Loucy (cell line): ENCODE measurements around the gene PDK2.

Experiments used
- H2AFZ ChIP-seq: fragments of 200-600 bp; sonication (generic); 2 replicates; pipeline ENCODE4 v1.6.0; 2016; ENCODE audit warnings: antibody characterized with exemption, mild to moderate bottlenecking, low read length, moderate library complexity
- H3F3A ChIP-seq: fragments of 200-600 bp; 2 replicates; pipeline ENCODE4 v1.6.0; 2016; ENCODE audit warnings: antibody characterized with exemption, low read depth, mild to moderate bottlenecking
- H3K27me3 ChIP-seq: fragments of 200-600 bp; sonication (generic); 2 replicates; pipeline ENCODE4 v1.6.1; 2014; ENCODE audit warnings: low read length, mild to moderate bottlenecking; ENCODE audit not compliant: insufficient read depth, poor library complexity, severe bottlenecking
- H3K36me3 ChIP-seq: fragments of 200-600 bp; sonication (generic); 2 replicates; pipeline ENCODE4 v1.6.1; 2016; ENCODE audit warnings: low read length; ENCODE audit not compliant: insufficient read depth
- H3K4me1 ChIP-seq: fragments of 200-600 bp; sonication (generic); 2 replicates; pipeline ENCODE4 v1.5.1; 2014; ENCODE audit warnings: low read length, mild to moderate bottlenecking; ENCODE audit not compliant: insufficient read depth, poor library complexity, severe bottlenecking
- H3K4me2 ChIP-seq: fragments of 200-600 bp; sonication (generic); 2 replicates; pipeline ENCODE4 v1.6.0; 2014; ENCODE audit warnings: antibody characterized with exemption, low read length, low read depth, mild to moderate bottlenecking; ENCODE audit not compliant: poor library complexity, severe bottlenecking
- H3K4me3 ChIP-seq: fragments of 200-600 bp; sonication (generic); 2 replicates; pipeline ENCODE4 v1.5.1; 2014; ENCODE audit warnings: low read length, mild to moderate bottlenecking, mixed read lengths; ENCODE audit not compliant: poor library complexity, severe bottlenecking
- H3K79me2 ChIP-seq: fragments of 200-600 bp; sonication (generic); 2 replicates; pipeline ENCODE4 v1.6.1; 2014; ENCODE audit warnings: low read length; ENCODE audit not compliant: insufficient read depth
- H3K9ac ChIP-seq: fragments of 200-600 bp; sonication (generic); 2 replicates; pipeline ENCODE4 v1.6.0; 2014; ENCODE audit warnings: mild to moderate bottlenecking, low read depth, low read length, moderate library complexity; ENCODE audit not compliant: poor library complexity, severe bottlenecking
- H3K9me2 ChIP-seq: fragments of 200-600 bp; sonication (generic); replicated peaks from 2 replicates; pipeline ENCODE4 v1.6.1; 2016; ENCODE audit warnings: low read depth, low read length, mixed read lengths
- H3K9me3 ChIP-seq: fragments of 200-600 bp; sonication (generic); 2 replicates; pipeline ENCODE4 v1.6.1; 2014; ENCODE audit warnings: mild to moderate bottlenecking, antibody characterized with exemption, low read length, low read depth; ENCODE audit not compliant: insufficient read depth
- H4K20me1 ChIP-seq: fragments of 200-600 bp; sonication (generic); 2 replicates; pipeline ENCODE4 v1.6.0; 2014; ENCODE audit warnings: antibody characterized with exemption, low read length, mild to moderate bottlenecking; ENCODE audit not compliant: insufficient read depth, poor library complexity, severe bottlenecking
- EZH2phosphoT487 ChIP-seq: fragments of 200-600 bp; IDR thresholded peaks from 2 replicates; pipeline ENCODE4 v1.6.1; 2018; ENCODE audit warnings: antibody characterized with exemption, mild to moderate bottlenecking, moderate library complexity, borderline replicate concordance
- TF ChIP-seq, protein P1 (sequence below): fragments of 200-600 bp; sonication (generic); conservative IDR thresholded peaks from 2 replicates; pipeline ENCODE4 v1.5.1; 2014; ENCODE audit warnings: mild to moderate bottlenecking, antibody characterized with exemption, low read length

Gene PDK2

DNA sequence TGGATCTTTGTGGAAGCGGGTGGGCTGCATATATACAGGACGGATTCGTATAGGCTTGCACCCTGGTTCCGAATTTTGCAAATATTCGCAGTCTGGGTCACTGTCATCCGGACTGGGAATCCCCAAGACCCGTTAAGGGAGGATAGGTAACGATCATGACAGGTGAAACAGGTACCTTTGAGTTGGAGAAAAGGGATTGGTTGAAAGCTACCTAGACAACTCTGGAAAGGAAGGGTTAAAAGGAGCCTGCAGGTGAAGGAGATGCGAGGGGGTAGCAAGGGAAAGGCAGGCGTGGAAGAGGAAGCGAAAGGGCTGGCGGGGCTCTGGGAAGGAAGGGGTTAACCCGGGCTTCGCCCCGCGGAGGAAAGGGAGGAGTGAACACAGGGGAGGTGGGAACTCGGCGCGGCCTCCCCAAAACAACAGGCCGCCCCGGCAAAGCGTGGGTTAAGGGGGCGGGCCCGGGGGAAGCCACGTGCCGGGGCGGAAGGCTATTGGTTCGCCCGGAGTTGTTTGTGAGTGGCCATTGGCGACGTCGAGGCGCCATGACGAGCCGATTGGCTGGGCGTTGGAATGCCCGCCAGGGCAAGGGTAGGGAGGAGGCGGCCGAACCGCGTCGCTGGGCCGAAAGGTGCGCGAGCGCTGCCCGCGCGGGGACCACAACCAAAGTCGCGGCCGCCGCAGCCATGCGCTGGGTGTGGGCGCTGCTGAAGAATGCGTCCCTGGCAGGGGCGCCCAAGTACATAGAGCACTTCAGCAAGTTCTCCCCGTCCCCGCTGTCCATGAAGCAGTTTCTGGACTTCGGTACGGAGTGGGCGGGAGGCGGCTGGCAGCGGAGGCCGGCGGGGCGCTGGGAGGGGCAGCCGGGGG lies at the start of gene PDK2:
PDK2 (plus strand) TSS at position 599 of the 867 bp plus-strand sequence; CDS start at position 684, 85 bp downstream.
- Histone ChIP-seq H3K4me3 (peak within 1 kb of the TSS; percentile 83), H2AFZ (peak within 1 kb of the TSS; percentile 99), H3F3A (no peaks in the 10 kb centered on the region), H3K4me2 (peak within 1 kb of the TSS; percentile 96), H3K9ac (peak within 1 kb of the TSS; percentile 82), H4K20me1 (no peaks in the 10 kb centered on the region), H3K4me1 (peaks cover 16% of the 10 kb centered on the region), H3K79me2 (peaks cover 12% of the 10 kb centered on the region; the same call in 1 of the 2 replicates), H3K36me3 (no peaks in the 10 kb centered on the region), H3K9me3 (no peaks in the 10 kb centered on the region), H3K27me3 (no peaks in the 10 kb centered on the region), H3K9me2 (no peaks in the 10 kb centered on the region)
- TF ChIP-seq EZH2phosphoT487: no peak
- TF ChIP-seq, protein P1, sequence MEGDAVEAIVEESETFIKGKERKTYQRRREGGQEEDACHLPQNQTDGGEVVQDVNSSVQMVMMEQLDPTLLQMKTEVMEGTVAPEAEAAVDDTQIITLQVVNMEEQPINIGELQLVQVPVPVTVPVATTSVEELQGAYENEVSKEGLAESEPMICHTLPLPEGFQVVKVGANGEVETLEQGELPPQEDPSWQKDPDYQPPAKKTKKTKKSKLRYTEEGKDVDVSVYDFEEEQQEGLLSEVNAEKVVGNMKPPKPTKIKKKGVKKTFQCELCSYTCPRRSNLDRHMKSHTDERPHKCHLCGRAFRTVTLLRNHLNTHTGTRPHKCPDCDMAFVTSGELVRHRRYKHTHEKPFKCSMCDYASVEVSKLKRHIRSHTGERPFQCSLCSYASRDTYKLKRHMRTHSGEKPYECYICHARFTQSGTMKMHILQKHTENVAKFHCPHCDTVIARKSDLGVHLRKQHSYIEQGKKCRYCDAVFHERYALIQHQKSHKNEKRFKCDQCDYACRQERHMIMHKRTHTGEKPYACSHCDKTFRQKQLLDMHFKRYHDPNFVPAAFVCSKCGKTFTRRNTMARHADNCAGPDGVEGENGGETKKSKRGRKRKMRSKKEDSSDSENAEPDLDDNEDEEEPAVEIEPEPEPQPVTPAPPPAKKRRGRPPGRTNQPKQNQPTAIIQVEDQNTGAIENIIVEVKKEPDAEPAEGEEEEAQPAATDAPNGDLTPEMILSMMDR: no peak

DNA sequence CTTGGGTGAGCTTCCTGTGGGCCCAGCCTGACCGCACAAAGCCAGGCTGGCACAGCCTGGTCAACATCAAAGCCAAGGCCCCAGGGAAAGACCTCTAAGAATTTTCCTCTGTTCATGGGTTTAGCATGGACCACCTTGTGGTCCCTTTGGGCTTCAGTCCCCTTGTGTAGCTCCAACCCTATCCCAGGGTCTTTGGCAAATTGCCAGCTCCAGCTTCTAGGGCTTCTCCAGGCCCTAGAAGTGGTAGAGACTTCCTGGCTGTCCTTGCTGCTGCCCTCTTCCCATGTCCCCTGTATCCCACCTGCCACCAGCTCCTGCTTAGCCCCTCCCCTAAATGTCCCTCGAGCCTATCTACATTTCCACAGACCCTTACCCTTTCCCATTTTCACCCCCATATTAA lies 49.0 kb upstream of the PDK2 start:
- Histone ChIP-seq H3K79me2 (no peaks in the 10 kb centered on the region), H3K9me2 (no peaks in the 10 kb centered on the region), H3K27me3 (no peaks in the 10 kb centered on the region), H3F3A (no peaks in the 10 kb centered on the region), H3K4me2 (no peak overlapping the region), H3K9me3 (no peaks in the 10 kb centered on the region), H3K36me3 (no peaks in the 10 kb centered on the region), H3K4me3 (no peak overlapping the region), H2AFZ (no peak overlapping the region), H3K4me1 (peaks cover 16% of the 10 kb centered on the region), H3K9ac (no peak overlapping the region), H4K20me1 (no peaks in the 10 kb centered on the region)
- TF ChIP-seq, protein P1: no peak

DNA sequence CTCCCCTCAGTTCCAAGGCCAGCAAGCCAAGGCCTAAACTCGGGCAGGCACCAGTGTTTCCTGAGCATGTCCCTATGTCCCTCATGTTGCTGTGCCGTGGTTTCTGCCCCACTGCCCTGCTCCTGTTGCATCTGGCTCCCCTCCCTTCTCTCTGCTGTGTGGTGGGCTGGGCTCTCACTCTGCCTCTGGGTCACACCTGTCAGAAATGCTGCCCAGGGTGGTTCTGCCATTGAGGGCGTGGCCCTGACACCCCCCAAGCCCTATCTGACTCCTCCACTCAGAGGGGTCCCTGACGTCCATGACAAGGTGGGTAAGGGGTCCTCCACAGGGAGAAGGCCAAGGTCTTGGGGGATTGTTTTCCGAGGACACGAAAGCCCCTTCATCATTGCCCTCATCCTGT lies 48.5 kb upstream of the PDK2 start:
- H3F3A ChIP-seq: no peaks in the 10 kb centered on the region
- H3K27me3 ChIP-seq: no peaks in the 10 kb centered on the region
- no peak overlapping the region for H2AFZ ChIP-seq
- H3K4me2 ChIP-seq: no peak overlapping the region
- no peaks in the 10 kb centered on the region for H3K9me2 ChIP-seq
- no peak overlapping the region for H3K4me3 ChIP-seq
- H3K36me3 ChIP-seq: no peaks in the 10 kb centered on the region
- no peak for TF ChIP-seq EZH2phosphoT487
- TF ChIP-seq, protein P1: no peak
- H3K9me3 ChIP-seq: no peaks in the 10 kb centered on the region
- no peak overlapping the region for H3K9ac ChIP-seq
- H4K20me1 ChIP-seq: no peaks in the 10 kb centered on the region
- H3K4me1 ChIP-seq: peaks cover 21% of the 10 kb centered on the region
- no peaks in the 10 kb centered on the region for H3K79me2 ChIP-seq
